ENCODE data around the gene C10orf90.

C10orf90 gene

GRCh38 chr10:126536656-126537055 is 133.8 kb downstream of the C10orf90 start:
- DNase-seq, result no peak

GRCh38 chr10:126536148-126536547 is 134.3 kb downstream of the C10orf90 start:
- DNase-seq, result no peak

- DNase-seq, result no peak
Observed at GRCh38 chr10:126533644-126534043, 136.8 kb downstream of the C10orf90 start.

- DNase-seq, result no peak
Observed at GRCh38 chr10:126528315-126528835, 142.1 kb downstream of the C10orf90 start.

GRCh38 chr10:126527645-126528314 is 142.7 kb downstream of the C10orf90 start:
- DNase-seq, result no peak

- DNase-seq, result no peak
Observed at GRCh38 chr10:126525326-126525725, 145.2 kb downstream of the C10orf90 start.

- no peak for DNase-seq
Observed at GRCh38 chr10:126524526-126524925, 146.0 kb downstream of the C10orf90 start.

GRCh38 chr10:126523071-126523470 is 147.4 kb downstream of the C10orf90 start:
- DNase-seq, result no peak

- no peak for DNase-seq
Observed at GRCh38 chr10:126521399-126521798, 149.1 kb downstream of the C10orf90 start.

- no peak for DNase-seq
Observed at GRCh38 chr10:126520751-126521317, 149.7 kb downstream of the C10orf90 start.

GRCh38 chr10:126519992-126520391 is 150.5 kb downstream of the C10orf90 start:
- DNase-seq, result no peak

GRCh38 chr10:126519185-126519584 is 151.3 kb downstream of the C10orf90 start:
- DNase-seq, result no peak

- DNase-seq, result no peak
Observed at GRCh38 chr10:126518218-126519080, 152.0 kb downstream of the C10orf90 start.

GRCh38 chr10:126516515-126516914 is 154.0 kb downstream of the C10orf90 start:
- no peak for DNase-seq

GRCh38 chr10:126511917-126512479 is 158.5 kb downstream of the C10orf90 start:
- DNase-seq, result no peak

GRCh38 chr10:126509182-126509581 is 161.3 kb downstream of the C10orf90 start:
- DNase-seq, result no peak

- no peak for DNase-seq
Observed at GRCh38 chr10:126508535-126509040, 161.9 kb downstream of the C10orf90 start.

- DNase-seq, result no peak
Observed at GRCh38 chr10:126504761-126505112, 165.8 kb downstream of the C10orf90 start.

- peak; percentile 7 for DNase-seq
Observed at GRCh38 chr10:126504063-126504760, 166.3 kb downstream of the C10orf90 start.

- no peak for DNase-seq
Observed at GRCh38 chr10:126503392-126504062, 167.0 kb downstream of the C10orf90 start.

GRCh38 chr10:126502441-126502840 is 168.1 kb downstream of the C10orf90 start:
- DNase-seq, result no peak

GRCh38 chr10:126501828-126502227 is 168.7 kb downstream of the C10orf90 start:
- DNase-seq, result no peak

All from NCI-H2171 treated with DMSO at 0.1 percent for 48 hours (cell line).